ENCODE data around the gene RTKN2. TPM values are rescaled to one million over a fixed set of nuclear protein-coding genes. Genes with fewer than 3 reads are reported as not detected.

RTKN2 gene
- total and polyA plus RNA-seq, 9 of the 15 experiments (the other 6 are each of a cell fraction or from before 2014, with no cell fraction given), result 0.03 to 0.11 (median 0.05) TPM; not detected in 2

DNA sequence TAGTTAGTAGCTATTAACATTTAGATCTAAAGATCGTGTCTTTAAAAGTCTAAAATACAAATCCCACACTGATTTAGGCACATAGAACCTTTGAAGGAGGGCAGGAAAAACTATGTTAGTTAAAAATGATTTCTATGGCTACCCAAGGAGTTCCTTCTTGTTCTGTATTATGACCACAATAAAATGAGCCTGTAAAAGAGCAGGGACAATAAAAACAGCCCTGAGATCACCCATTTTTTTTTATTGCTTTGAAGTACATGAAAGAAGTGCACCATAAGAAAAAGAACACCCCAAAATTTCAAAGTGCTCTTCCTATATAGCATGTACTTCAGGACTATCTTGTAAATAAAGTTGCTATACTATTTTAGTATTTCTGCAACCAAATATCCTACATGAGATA, 29.8 kb downstream of the RTKN2 start:
- 0% methylated on average over 1 of the region's 1 CpG for WGBS (ENCODE audit: insufficient coverage, low coverage, missing lambda C conversion rate)
- TF ChIP-seq COPS2 (conservative IDR thresholded peaks at IDR 0.05) (no peak), GABPB1 (CRISPR knock-in tag; IDR thresholded peaks at IDR 0.05) (no peak), RBM17 (IDR thresholded peaks at IDR 0.05; ENCODE audit: borderline replicate concordance, low read depth, low read length) (no peak), ZZZ3 (IDR thresholded peaks at IDR 0.05) (no peak), ZNF217 (CRISPR knock-in tag; IDR thresholded peaks at IDR 0.05) (no peak), SMARCE1 (IDR thresholded peaks at IDR 0.05) (no peak), ZNF41 (CRISPR knock-in tag; conservative IDR thresholded peaks at IDR 0.05) (no peak), ZNF263 (CRISPR knock-in tag; IDR thresholded peaks at IDR 0.05; ENCODE audit: borderline replicate concordance) (no peak), ZNF436 (CRISPR knock-in tag; IDR thresholded peaks at IDR 0.05) (no peak), KDM5B (IDR thresholded peaks at IDR 0.05; ENCODE audit: insufficient replicate concordance, low read depth, low read length) (no peak)
- TF ChIP-seq, protein P1, sequence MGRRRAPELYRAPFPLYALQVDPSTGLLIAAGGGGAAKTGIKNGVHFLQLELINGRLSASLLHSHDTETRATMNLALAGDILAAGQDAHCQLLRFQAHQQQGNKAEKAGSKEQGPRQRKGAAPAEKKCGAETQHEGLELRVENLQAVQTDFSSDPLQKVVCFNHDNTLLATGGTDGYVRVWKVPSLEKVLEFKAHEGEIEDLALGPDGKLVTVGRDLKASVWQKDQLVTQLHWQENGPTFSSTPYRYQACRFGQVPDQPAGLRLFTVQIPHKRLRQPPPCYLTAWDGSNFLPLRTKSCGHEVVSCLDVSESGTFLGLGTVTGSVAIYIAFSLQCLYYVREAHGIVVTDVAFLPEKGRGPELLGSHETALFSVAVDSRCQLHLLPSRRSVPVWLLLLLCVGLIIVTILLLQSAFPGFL (CRISPR knock-in tag; IDR thresholded peaks at IDR 0.05), result no peak
- TF ChIP-seq, protein P2, sequence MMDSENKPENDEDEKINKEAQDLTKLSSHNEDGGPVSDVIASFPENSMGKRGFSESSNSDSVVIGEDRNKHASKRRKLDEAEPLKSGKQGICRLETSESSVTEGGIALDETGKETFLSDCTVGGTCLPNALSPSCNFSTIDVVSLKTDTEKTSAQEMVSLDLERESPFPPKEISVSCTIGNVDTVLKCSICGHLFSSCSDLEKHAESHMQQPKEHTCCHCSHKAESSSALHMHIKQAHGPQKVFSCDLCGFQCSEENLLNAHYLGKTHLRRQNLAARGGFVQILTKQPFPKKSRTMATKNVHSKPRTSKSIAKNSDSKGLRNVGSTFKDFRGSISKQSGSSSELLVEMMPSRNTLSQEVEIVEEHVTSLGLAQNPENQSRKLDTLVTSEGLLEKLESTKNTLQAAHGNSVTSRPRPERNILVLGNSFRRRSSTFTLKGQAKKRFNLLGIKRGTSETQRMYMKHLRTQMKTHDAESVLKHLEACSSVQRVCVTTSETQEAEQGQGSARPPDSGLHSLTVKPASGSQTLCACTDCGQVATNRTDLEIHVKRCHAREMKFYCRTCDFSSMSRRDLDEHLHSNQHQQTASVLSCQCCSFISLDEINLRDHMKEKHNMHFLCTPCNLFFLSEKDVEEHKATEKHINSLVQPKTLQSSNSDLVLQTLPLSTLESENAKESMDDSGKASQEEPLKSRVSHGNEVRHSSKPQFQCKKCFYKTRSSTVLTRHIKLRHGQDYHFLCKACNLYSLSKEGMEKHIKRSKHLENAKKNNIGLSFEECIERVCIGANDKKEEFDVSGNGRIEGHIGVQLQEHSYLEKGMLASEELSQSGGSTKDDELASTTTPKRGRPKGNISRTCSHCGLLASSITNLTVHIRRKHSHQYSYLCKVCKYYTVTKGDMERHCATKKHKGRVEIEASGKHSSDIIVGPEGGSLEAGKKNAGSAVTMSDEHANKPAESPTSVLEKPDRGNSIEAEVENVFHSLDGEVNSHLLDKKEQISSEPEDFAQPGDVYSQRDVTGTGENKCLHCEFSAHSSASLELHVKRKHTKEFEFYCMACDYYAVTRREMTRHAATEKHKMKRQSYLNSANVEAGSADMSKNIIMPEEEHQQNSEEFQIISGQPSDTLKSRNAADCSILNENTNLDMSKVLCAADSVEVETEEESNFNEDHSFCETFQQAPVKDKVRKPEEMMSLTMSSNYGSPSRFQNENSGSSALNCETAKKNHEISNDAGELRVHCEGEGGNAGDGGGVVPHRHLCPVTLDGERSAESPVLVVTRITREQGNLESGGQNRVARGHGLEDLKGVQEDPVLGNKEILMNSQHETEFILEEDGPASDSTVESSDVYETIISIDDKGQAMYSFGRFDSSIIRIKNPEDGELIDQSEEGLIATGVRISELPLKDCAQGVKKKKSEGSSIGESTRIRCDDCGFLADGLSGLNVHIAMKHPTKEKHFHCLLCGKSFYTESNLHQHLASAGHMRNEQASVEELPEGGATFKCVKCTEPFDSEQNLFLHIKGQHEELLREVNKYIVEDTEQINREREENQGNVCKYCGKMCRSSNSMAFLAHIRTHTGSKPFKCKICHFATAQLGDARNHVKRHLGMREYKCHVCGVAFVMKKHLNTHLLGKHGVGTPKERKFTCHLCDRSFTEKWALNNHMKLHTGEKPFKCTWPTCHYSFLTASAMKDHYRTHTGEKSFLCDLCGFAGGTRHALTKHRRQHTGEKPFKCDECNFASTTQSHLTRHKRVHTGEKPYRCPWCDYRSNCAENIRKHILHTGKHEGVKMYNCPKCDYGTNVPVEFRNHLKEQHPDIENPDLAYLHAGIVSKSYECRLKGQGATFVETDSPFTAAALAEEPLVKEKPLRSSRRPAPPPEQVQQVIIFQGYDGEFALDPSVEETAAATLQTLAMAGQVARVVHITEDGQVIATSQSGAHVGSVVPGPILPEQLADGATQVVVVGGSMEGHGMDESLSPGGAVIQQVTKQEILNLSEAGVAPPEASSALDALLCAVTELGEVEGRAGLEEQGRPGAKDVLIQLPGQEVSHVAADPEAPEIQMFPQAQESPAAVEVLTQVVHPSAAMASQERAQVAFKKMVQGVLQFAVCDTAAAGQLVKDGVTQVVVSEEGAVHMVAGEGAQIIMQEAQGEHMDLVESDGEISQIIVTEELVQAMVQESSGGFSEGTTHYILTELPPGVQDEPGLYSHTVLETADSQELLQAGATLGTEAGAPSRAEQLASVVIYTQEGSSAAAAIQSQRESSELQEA (IDR thresholded peaks at IDR 0.05; ENCODE audit: low read depth), result no peak
- TF ChIP-seq, protein P3, sequence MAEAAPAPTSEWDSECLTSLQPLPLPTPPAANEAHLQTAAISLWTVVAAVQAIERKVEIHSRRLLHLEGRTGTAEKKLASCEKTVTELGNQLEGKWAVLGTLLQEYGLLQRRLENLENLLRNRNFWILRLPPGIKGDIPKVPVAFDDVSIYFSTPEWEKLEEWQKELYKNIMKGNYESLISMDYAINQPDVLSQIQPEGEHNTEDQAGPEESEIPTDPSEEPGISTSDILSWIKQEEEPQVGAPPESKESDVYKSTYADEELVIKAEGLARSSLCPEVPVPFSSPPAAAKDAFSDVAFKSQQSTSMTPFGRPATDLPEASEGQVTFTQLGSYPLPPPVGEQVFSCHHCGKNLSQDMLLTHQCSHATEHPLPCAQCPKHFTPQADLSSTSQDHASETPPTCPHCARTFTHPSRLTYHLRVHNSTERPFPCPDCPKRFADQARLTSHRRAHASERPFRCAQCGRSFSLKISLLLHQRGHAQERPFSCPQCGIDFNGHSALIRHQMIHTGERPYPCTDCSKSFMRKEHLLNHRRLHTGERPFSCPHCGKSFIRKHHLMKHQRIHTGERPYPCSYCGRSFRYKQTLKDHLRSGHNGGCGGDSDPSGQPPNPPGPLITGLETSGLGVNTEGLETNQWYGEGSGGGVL (CRISPR knock-in tag; IDR thresholded peaks at IDR 0.05), result no peak

More for the DNA sequence above, 29.8 kb downstream of the RTKN2 start:
- H3K36me3 ChIP-seq (ENCODE audit: control insufficient read depth, insufficient read depth, low read length), result no peaks in the 10 kb centered on the region
- no peak overlapping the region for H3K27ac ChIP-seq (ENCODE audit: extremely low read depth, low read depth, low read length)
- intact Hi-C loops (cut with micrococcal nuclease) (no loop called here), in situ Hi-C loops (cut with MboI) (loop anchor here (10.0 kb wide), 1 partner anchor 354 kb away; no protein-coding TSS in a partner anchor)
- BruUV-seq (replicated peaks), result no TSS peak
- no peak overlapping the region for H3K4me3 ChIP-seq
- H3K9me3 ChIP-seq (replicated peaks; ENCODE audit: control insufficient read depth, insufficient read depth, low read depth, low read length), result no peaks in the 10 kb centered on the region
- no peaks in the 10 kb centered on the region for H3K9me1 ChIP-seq (ENCODE audit: control insufficient read depth, insufficient read depth, low read length)
- no peaks in the 10 kb centered on the region for H4K20me1 ChIP-seq (replicated peaks; ENCODE audit: control insufficient read depth, insufficient read depth, low read length)
- FAIRE-seq, result peak; percentile 6
- no peak for DNase-seq (ENCODE audit: extremely low read depth in 1 of 4, low spot score in 3 of 4)
- ATAC-seq, result no peak
- no peak overlapping the region for H3K4me2 ChIP-seq (ENCODE audit: insufficient read depth, low read length)
- no peaks in the 10 kb centered on the region for H3K79me2 ChIP-seq (ENCODE audit: control insufficient read depth, insufficient read depth, low read length)
- no peak overlapping the region for H2AFZ ChIP-seq (ENCODE audit: low read depth, low read length)
- no peaks in the 10 kb centered on the region for H3K4me1 ChIP-seq (replicated peaks in 1 of 2; ENCODE audit: control insufficient read depth in 2 of 2, insufficient read depth in 2 of 2, low read length in 2 of 2)
- H3K27me3 ChIP-seq (ENCODE audit: control insufficient read depth in 2 of 2, insufficient read depth in 2 of 2, low read length in 2 of 2), result no peaks in the 10 kb centered on the region
- CTCF ChIA-PET (ENCODE audit: low intra/inter-chr PET ratio), result no interaction called here
- no peak overlapping the region for H3K9ac ChIP-seq (ENCODE audit: insufficient read depth in 1 of 2, low read depth in 2 of 2, low read length in 2 of 2)
- POLR2A ChIA-PET, result no interaction called here

Data from K562 (cell line).